K562 (cell line): Measurements from ENCODE around the gene FAM149A. TPM values are rescaled to one million over a fixed set of nuclear protein-coding genes. Genes with fewer than 3 reads are reported as not detected.

Experiments used
- ASH1L ChIP-seq: fragments of 450-650 bp; IDR thresholded peaks from 2 replicates; pipeline ENCODE4 v1.6.1; 2018; ENCODE audit warnings: borderline replicate concordance, mild to moderate bottlenecking, low read depth; ENCODE audit not compliant: partially characterized antibody
- BHLHE40 ChIP-seq: IDR thresholded peaks from 2 replicates; pipeline ENCODE4 v1.6.1; 2011; ENCODE audit warnings: low read length, improper control_type of control experiment
- CBX2 ChIP-seq: fragments of 200-600 bp; sonication (generic); IDR thresholded peaks from one replicate; pipeline ENCODE4 v1.6.1; 2012; ENCODE audit warnings: mild to moderate bottlenecking, low read length, inconsistent platforms; ENCODE audit not compliant: insufficient read depth, poor library complexity, severe bottlenecking
- CXXC5 ChIP-seq: fragments of 250-450 bp; sonication (Bioruptor Pico); IDR thresholded peaks from 2 replicates; pipeline ENCODE4 v1.8.0; 2022; ENCODE audit warnings: inconsistent platforms, mild to moderate bottlenecking, moderate library complexity
- HDAC2 ChIP-seq: fragments of 450-650 bp; IDR thresholded peaks from 2 replicates; pipeline ENCODE4 v1.6.1; 2016; ENCODE audit warnings: mild to moderate bottlenecking
- HDAC3 ChIP-seq: fragments of 450-650 bp; IDR thresholded peaks from 2 replicates; pipeline ENCODE4 v1.6.1; 2018; ENCODE audit warnings: borderline replicate concordance, mild to moderate bottlenecking, moderate library complexity; ENCODE audit not compliant: partially characterized antibody
- HNRNPL ChIP-seq: fragments of 200-400 bp; formaldehyde crosslinking; IDR thresholded peaks from 2 replicates; pipeline ENCODE4 v1.6.1; 2017; ENCODE audit warnings: low read depth, mild to moderate bottlenecking, low read length
- PML ChIP-seq: IDR thresholded peaks from 2 replicates; pipeline ENCODE4 v1.6.1; 2012; ENCODE audit warnings: low read length, inconsistent platforms
- SRSF9 ChIP-seq: fragments of 200-400 bp; formaldehyde crosslinking; IDR thresholded peaks from 2 replicates; pipeline ENCODE4 v1.6.1; 2017; ENCODE audit warnings: low read depth, low read length, borderline replicate concordance
- ZNF263 ChIP-seq: sonication (generic); formaldehyde crosslinking; IDR thresholded peaks from 2 replicates; pipeline ENCODE4 v1.8.0; 2022; ENCODE audit warnings: mild to moderate bottlenecking, missing genetic modification reagents, borderline replicate concordance
- polyA plus RNA-seq, 8 experiments: library from polyadenylated mRNA; depleted of rRNA in 4 of 8; stranded (reverse) in 5 of 8; unstranded in 3 of 8; fragments of >200 nt; fragmentation: Nextera tagmentation in 2 of 8; fragmentation: Illumina TruSeq in 1 of 8; extraction: Ambion mirVana in 2 of 8; extraction: Trizol in 1 of 8; gene quantifications; 2 replicates each; pipeline versions ENCODE4 v1.2.1 to v1.2.3, GENCODE V29; 2011 to 2014; ENCODE audit warnings: inconsistent platforms in 1 of 8, missing spikeins in 1 of 8
- total RNA-seq, 7 experiments: library from RNA; depleted of rRNA in 6 of 7; stranded (reverse); fragments of >200 nt in 6 of 7; fragmentation: Illumina TruSeq in 2 of 7; extraction: Trizol in 2 of 7; gene quantifications; 2 replicates each; pipeline versions ENCODE4 v1.2.1 to v1.2.3, GENCODE V29; 2011 to 2021; ENCODE audit warnings: low replicate concordance in 1 of 7
- TF ChIP-seq, protein P1 (sequence below): fragments of 450-650 bp; formaldehyde crosslinking; IDR thresholded peaks from 2 replicates; pipeline ENCODE4 v1.4.0; 2020; ENCODE audit warnings: mild to moderate bottlenecking, mixed read lengths
- TF ChIP-seq, protein P2 (sequence below): fragments of 250-450 bp; sonication (Bioruptor Pico); IDR thresholded peaks from 2 replicates; pipeline ENCODE4 v1.4.0; 2020; ENCODE audit warnings: mild to moderate bottlenecking, moderate library complexity
- TF ChIP-seq, protein P3 (sequence below): sonication (generic); formaldehyde crosslinking; IDR thresholded peaks from 2 replicates; pipeline ENCODE4 v1.8.1; 2023; ENCODE audit warnings: mild to moderate bottlenecking, missing genetic modification reagents
- TF ChIP-seq, protein P4 (sequence below): fragments of 250-450 bp; sonication (Bioruptor Pico); IDR thresholded peaks from 2 replicates; pipeline ENCODE4 v1.8.0; 2021; ENCODE audit warnings: mild to moderate bottlenecking, moderate library complexity
- TF ChIP-seq, protein P5 (sequence below): fragments of 250-450 bp; sonication (Bioruptor Pico); IDR thresholded peaks from 2 replicates; pipeline ENCODE4 v1.5.0; 2020; ENCODE audit warnings: mild to moderate bottlenecking, borderline replicate concordance
- TF ChIP-seq, protein P6 (sequence below), 2 experiments: fragments of 450-650 bp; conservative IDR thresholded peaks; 2 replicates each; pipeline ENCODE4 v1.6.1; 2017; ENCODE audit warnings: mild to moderate bottlenecking in 2 of 2, moderate library complexity in 2 of 2

The FAM149A gene
- total and polyA plus RNA-seq, 9 of the 15 experiments (the other 6 are each of a cell fraction or from before 2014, with no cell fraction given) = not detected

DNA sequence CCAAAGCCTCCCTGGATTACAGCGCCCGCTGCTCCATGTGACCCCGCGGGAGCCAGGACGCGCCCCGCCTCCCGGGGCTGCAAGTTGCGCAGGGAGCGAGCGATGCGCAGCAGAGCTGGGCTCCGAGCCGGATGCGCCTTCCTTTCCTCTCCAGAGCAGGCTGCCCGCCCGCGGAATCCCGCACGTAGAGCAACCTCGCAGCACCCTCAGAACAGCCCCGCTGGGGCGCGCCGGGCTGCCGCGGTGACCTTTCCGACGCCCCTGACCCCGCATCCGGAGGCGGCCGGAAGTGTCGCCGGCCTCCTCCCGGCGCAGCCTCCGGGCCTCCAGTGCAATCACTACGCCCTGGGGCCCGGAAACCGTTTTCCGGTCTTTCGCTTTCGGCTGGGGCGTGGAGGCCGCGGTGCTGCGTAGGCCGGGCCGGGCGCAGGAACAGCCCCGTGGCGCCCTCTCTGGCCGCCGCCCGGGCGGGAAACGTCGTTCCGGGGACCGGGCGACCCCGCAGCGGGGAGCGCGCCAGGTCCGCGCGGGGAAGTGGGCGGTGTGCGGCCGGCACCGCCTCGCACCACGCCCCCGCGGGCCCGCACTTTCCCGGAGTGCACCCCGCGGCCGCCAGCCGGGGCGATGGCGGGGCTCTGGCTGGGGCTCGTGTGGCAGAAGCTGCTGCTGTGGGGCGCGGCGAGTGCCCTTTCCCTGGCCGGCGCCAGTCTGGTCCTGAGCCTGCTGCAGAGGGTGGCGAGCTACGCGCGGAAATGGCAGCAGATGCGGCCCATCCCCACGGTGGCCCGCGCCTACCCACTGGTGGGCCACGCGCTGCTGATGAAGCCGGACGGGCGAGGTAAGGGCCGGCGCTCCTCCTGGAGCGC lies 86.9 kb downstream of the FAM149A start, which contains the start of gene CYP4V2 (continued):
- TF ChIP-seq, protein P1, sequence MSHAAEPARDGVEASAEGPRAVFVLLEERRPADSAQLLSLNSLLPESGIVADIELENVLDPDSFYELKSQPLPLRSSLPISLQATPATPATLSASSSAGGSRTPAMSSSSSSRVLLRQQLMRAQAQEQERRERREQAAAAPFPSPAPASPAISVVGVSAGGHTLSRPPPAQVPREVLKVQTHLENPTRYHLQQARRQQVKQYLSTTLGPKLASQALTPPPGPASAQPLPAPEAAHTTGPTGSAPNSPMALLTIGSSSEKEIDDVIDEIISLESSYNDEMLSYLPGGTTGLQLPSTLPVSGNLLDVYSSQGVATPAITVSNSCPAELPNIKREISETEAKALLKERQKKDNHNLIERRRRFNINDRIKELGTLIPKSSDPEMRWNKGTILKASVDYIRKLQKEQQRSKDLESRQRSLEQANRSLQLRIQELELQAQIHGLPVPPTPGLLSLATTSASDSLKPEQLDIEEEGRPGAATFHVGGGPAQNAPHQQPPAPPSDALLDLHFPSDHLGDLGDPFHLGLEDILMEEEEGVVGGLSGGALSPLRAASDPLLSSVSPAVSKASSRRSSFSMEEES (CRISPR knock-in tag) = no peak
- TF ChIP-seq, protein P2, sequence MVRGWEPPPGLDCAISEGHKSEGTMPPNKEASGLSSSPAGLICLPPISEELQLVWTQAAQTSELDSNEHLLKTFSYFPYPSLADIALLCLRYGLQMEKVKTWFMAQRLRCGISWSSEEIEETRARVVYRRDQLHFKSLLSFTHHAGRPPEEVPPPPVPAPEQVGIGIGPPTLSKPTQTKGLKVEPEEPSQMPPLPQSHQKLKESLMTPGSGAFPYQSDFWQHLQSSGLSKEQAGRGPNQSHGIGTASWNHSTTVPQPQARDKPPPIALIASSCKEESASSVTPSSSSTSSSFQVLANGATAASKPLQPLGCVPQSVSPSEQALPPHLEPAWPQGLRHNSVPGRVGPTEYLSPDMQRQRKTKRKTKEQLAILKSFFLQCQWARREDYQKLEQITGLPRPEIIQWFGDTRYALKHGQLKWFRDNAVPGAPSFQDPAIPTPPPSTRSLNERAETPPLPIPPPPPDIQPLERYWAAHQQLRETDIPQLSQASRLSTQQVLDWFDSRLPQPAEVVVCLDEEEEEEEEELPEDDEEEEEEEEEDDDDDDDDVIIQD = no peak
- TF ChIP-seq HNRNPL (peak; percentile 60; the same call in 1 of the 2 replicates), ZNF263 (CRISPR knock-in tag) (no peak; the same call in 1 of the 2 replicates), HDAC2 (0 out of 2 replicates have a peak, but pooled peaks have one; percentile 33), CBX2 (no peak), PML (peak; percentile 52; the same call in 1 of the 2 replicates), ASH1L (no peak), HDAC3 (no peak), SRSF9 (no peak), CXXC5 (CRISPR knock-in tag) (peak; percentile 97), BHLHE40 (peak; percentile 39; the same call in 1 of the 2 replicates)
- TF ChIP-seq, protein P3, sequence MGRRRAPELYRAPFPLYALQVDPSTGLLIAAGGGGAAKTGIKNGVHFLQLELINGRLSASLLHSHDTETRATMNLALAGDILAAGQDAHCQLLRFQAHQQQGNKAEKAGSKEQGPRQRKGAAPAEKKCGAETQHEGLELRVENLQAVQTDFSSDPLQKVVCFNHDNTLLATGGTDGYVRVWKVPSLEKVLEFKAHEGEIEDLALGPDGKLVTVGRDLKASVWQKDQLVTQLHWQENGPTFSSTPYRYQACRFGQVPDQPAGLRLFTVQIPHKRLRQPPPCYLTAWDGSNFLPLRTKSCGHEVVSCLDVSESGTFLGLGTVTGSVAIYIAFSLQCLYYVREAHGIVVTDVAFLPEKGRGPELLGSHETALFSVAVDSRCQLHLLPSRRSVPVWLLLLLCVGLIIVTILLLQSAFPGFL (CRISPR knock-in tag) = no peak
- TF ChIP-seq, protein P4, sequence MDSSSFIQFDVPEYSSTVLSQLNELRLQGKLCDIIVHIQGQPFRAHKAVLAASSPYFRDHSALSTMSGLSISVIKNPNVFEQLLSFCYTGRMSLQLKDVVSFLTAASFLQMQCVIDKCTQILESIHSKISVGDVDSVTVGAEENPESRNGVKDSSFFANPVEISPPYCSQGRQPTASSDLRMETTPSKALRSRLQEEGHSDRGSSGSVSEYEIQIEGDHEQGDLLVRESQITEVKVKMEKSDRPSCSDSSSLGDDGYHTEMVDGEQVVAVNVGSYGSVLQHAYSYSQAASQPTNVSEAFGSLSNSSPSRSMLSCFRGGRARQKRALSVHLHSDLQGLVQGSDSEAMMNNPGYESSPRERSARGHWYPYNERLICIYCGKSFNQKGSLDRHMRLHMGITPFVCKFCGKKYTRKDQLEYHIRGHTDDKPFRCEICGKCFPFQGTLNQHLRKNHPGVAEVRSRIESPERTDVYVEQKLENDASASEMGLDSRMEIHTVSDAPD (CRISPR knock-in tag) = no peak
- TF ChIP-seq, protein P5, sequence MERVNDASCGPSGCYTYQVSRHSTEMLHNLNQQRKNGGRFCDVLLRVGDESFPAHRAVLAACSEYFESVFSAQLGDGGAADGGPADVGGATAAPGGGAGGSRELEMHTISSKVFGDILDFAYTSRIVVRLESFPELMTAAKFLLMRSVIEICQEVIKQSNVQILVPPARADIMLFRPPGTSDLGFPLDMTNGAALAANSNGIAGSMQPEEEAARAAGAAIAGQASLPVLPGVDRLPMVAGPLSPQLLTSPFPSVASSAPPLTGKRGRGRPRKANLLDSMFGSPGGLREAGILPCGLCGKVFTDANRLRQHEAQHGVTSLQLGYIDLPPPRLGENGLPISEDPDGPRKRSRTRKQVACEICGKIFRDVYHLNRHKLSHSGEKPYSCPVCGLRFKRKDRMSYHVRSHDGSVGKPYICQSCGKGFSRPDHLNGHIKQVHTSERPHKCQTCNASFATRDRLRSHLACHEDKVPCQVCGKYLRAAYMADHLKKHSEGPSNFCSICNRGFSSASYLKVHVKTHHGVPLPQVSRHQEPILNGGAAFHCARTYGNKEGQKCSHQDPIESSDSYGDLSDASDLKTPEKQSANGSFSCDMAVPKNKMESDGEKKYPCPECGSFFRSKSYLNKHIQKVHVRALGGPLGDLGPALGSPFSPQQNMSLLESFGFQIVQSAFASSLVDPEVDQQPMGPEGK (CRISPR knock-in tag) = no peak
- TF ChIP-seq, protein P6, sequence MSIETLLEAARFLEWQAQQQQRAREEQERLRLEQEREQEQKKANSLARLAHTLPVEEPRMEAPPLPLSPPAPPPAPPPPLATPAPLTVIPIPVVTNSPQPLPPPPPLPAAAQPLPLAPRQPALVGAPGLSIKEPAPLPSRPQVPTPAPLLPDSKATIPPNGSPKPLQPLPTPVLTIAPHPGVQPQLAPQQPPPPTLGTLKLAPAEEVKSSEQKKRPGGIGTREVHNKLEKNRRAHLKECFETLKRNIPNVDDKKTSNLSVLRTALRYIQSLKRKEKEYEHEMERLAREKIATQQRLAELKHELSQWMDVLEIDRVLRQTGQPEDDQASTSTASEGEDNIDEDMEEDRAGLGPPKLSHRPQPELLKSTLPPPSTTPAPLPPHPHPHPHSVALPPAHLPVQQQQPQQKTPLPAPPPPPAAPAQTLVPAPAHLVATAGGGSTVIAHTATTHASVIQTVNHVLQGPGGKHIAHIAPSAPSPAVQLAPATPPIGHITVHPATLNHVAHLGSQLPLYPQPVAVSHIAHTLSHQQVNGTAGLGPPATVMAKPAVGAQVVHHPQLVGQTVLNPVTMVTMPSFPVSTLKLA (conservative IDR thresholded peaks at IDR 0.05) = peak; percentile 71 to 83
